ENCODE measurements around the gene EED. TPM values are rescaled to one million over a fixed set of nuclear protein-coding genes. Genes with fewer than 3 reads are reported as not detected.

Gene EED
- total RNA-seq, 1 donor from 2014 or later = 63.7 TPM

DNA sequence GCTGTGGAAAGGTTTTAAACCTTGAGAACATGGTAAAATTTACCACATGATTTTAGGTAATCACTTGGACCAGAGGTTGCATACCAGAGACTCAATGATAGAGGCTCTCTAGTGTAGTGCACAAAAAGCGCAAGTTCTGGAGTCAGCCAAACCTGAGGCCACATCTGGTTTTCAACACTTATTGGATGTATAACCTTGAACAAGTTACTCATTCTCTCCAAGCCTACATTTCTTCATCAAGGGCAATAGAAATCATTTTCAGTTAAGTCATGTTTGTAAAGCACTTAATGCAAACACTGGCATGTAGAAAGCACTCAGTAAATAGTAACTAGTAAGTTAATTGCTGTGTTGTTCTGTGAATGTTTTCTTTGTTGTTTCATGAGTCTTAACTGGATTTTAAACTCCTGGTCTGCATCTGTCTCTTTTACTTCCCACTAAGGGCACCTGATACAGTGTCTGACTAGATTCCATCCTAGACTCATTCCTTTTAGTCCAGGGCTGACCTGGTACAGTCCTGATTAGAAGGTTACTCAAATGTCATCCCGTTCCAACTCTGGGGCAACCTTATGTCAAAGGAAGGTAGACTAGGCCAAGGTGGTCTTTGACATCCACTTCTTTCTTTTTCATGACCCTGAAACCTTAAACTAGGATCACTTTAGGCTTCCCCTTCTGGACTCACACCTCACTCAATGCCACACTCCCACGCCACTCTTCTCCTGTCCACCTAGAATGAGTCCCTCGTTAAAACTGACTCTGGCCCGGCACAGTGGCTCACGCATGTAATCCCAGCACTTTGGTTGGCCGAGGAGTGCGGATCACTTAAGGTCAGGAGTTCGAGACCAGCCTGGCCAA is 34.5 kb upstream of the EED start:
- Mint-ChIP-seq H3K4me1 (peaks cover 11% of the 10 kb centered on the region), H3K36me3 (ENCODE audit: low read depth) (no peaks in the 10 kb centered on the region), H3K4me3 (no peak overlapping the region), H3K9me3 (no peaks in the 10 kb centered on the region), H3K27me3 (no peaks in the 10 kb centered on the region), H3K27ac (no peak overlapping the region)
- POLR2A ChIA-PET = interaction anchor here (1.0 kb wide), 1 partner anchor 16 kb away, joined by 4 read pairs; no protein-coding TSS in a partner anchor
- ATAC-seq (ENCODE audit: low read depth) (no peak), DNase-seq (no peak)
- intact Hi-C loops (cut with micrococcal nuclease) = no loop called here
- TF ChIP-seq, protein P1, sequence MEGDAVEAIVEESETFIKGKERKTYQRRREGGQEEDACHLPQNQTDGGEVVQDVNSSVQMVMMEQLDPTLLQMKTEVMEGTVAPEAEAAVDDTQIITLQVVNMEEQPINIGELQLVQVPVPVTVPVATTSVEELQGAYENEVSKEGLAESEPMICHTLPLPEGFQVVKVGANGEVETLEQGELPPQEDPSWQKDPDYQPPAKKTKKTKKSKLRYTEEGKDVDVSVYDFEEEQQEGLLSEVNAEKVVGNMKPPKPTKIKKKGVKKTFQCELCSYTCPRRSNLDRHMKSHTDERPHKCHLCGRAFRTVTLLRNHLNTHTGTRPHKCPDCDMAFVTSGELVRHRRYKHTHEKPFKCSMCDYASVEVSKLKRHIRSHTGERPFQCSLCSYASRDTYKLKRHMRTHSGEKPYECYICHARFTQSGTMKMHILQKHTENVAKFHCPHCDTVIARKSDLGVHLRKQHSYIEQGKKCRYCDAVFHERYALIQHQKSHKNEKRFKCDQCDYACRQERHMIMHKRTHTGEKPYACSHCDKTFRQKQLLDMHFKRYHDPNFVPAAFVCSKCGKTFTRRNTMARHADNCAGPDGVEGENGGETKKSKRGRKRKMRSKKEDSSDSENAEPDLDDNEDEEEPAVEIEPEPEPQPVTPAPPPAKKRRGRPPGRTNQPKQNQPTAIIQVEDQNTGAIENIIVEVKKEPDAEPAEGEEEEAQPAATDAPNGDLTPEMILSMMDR (IDR thresholded peaks at IDR 0.05) = no peak
- CTCF ChIA-PET = no interaction called here

DNA sequence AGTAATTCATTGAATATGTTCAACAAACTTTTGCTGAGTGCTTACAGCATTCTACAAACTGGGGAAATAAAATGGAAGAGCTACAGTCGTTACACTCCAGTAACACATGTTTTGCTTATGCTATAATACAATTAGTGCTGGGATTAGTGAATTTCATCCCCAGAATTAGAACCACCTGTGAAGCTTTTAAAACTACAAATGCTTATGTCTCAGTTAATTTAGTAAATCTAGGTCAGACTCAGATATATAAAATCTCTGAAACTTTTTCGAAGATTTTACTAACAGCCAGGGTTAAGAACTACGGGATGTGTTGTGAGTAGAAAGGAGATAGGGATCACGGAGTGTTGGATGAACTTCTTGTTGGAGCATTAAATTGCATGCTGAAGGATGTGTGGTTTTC is 33.7 kb upstream of the EED start:
- CTCF ChIA-PET = interaction anchor here (2.1 kb wide), 1 partner anchor 17 kb away, joined by 7 read pairs; no protein-coding TSS in a partner anchor
- Mint-ChIP-seq H3K4me1 (peaks cover 16% of the 10 kb centered on the region), H3K4me3 (no peak overlapping the region), H3K9me3 (no peaks in the 10 kb centered on the region), H3K36me3 (ENCODE audit: low read depth) (no peaks in the 10 kb centered on the region), H3K27ac (no peak overlapping the region), H3K27me3 (no peaks in the 10 kb centered on the region)
- POLR2A ChIA-PET = interaction anchor here (1.0 to 1.4 kb wide), 3 partner anchors 9 to 34 kb away, joined by 4 to 5 read pairs (median 4); no protein-coding TSS in a partner anchor
- no peak for ATAC-seq (ENCODE audit: low read depth)
- TF ChIP-seq, protein P1 (IDR thresholded peaks at IDR 0.05) = no peak
- intact Hi-C loops (cut with micrococcal nuclease) = no loop called here
- DNase-seq = no peak

- Mint-ChIP-seq H3K4me1 (peaks cover 16% of the 10 kb centered on the region), H3K9me3 (no peaks in the 10 kb centered on the region), H3K36me3 (ENCODE audit: low read depth) (no peaks in the 10 kb centered on the region), H3K27ac (no peak overlapping the region), H3K4me3 (no peak overlapping the region), H3K27me3 (no peaks in the 10 kb centered on the region)
- POLR2A ChIA-PET = interaction anchor here (0.8 to 1.4 kb wide), 3 partner anchors 8 to 33 kb away, joined by 3 to 5 read pairs (median 4); no protein-coding TSS in a partner anchor
- no peak for ATAC-seq (ENCODE audit: low read depth)
- no peak for DNase-seq
- intact Hi-C loops (cut with micrococcal nuclease) = no loop called here
- CTCF ChIA-PET = interaction anchor here (0.7 to 2.1 kb wide), 2 partner anchors 10 to 17 kb away, joined by 3 to 7 read pairs; no protein-coding TSS in a partner anchor
- TF ChIP-seq, protein P1 (IDR thresholded peaks at IDR 0.05) = no peak
Observed at GRCh38 chr11:86211619-86212018, 32.9 kb upstream of the EED start.

GRCh38 chr11:86212019-86212611 is 32.4 kb upstream of the EED start:
- ATAC-seq (ENCODE audit: low read depth) = no peak
- peaks cover 16% of the 10 kb centered on the region for H3K4me1 Mint-ChIP-seq
- POLR2A ChIA-PET = interaction anchor here (0.8 to 1.4 kb wide), 3 partner anchors 9 to 33 kb away, joined by 3 to 5 read pairs (median 4); no protein-coding TSS in a partner anchor
- no peak overlapping the region for H3K27ac Mint-ChIP-seq
- no peaks in the 10 kb centered on the region for H3K36me3 Mint-ChIP-seq (ENCODE audit: low read depth)
- no peak for DNase-seq
- no peaks in the 10 kb centered on the region for H3K27me3 Mint-ChIP-seq
- CTCF ChIA-PET = interaction anchor here (0.7 to 2.1 kb wide), 2 partner anchors 10 to 18 kb away, joined by 3 to 7 read pairs; no protein-coding TSS in a partner anchor
- intact Hi-C loops (cut with micrococcal nuclease) = no loop called here
- H3K9me3 Mint-ChIP-seq = no peaks in the 10 kb centered on the region
- TF ChIP-seq, protein P1 (IDR thresholded peaks at IDR 0.05) = no peak
- H3K4me3 Mint-ChIP-seq = no peak overlapping the region

Measured in activated B cell treated with CpG ODN at 0.5 μM for 24 hours (primary cell).